ENCODE measurements around the gene YY1. TPM values are rescaled to one million over a fixed set of nuclear protein-coding genes. Genes with fewer than 3 reads are reported as not detected.
"Not testable (repeated sequence)": the region's sequence is repeated elsewhere in the genome, so short reads cannot be mapped to it uniquely, and the experiment has no call there.

The YY1 gene
- total RNA-seq, 1 donor from 2014 or later = 77.2 TPM

- Mint-ChIP-seq H3K4me1 (ENCODE audit: unreplicated experiment) (peaks cover 50% of the 10 kb centered on the region), H3K27ac (ENCODE audit: unreplicated experiment) (peak overlapping the region; percentile 63), H3K36me3 (ENCODE audit: unreplicated experiment) (no peaks in the 10 kb centered on the region), H3K4me3 (ENCODE audit: unreplicated experiment) (peak overlapping the region; percentile 82), H3K9me3 (ENCODE audit: unreplicated experiment) (no peaks in the 10 kb centered on the region), H3K27me3 (ENCODE audit: unreplicated experiment) (no peaks in the 10 kb centered on the region)
- no peak for DNase-seq (ENCODE audit: extremely low spot score, unreplicated experiment)
- TF ChIP-seq, protein P1, sequence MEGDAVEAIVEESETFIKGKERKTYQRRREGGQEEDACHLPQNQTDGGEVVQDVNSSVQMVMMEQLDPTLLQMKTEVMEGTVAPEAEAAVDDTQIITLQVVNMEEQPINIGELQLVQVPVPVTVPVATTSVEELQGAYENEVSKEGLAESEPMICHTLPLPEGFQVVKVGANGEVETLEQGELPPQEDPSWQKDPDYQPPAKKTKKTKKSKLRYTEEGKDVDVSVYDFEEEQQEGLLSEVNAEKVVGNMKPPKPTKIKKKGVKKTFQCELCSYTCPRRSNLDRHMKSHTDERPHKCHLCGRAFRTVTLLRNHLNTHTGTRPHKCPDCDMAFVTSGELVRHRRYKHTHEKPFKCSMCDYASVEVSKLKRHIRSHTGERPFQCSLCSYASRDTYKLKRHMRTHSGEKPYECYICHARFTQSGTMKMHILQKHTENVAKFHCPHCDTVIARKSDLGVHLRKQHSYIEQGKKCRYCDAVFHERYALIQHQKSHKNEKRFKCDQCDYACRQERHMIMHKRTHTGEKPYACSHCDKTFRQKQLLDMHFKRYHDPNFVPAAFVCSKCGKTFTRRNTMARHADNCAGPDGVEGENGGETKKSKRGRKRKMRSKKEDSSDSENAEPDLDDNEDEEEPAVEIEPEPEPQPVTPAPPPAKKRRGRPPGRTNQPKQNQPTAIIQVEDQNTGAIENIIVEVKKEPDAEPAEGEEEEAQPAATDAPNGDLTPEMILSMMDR (IDR thresholded peaks at IDR 0.05) = no peak
Measured at GRCh38 chr14:100305324-100306100, 66.6 kb downstream of the YY1 start.

DNA sequence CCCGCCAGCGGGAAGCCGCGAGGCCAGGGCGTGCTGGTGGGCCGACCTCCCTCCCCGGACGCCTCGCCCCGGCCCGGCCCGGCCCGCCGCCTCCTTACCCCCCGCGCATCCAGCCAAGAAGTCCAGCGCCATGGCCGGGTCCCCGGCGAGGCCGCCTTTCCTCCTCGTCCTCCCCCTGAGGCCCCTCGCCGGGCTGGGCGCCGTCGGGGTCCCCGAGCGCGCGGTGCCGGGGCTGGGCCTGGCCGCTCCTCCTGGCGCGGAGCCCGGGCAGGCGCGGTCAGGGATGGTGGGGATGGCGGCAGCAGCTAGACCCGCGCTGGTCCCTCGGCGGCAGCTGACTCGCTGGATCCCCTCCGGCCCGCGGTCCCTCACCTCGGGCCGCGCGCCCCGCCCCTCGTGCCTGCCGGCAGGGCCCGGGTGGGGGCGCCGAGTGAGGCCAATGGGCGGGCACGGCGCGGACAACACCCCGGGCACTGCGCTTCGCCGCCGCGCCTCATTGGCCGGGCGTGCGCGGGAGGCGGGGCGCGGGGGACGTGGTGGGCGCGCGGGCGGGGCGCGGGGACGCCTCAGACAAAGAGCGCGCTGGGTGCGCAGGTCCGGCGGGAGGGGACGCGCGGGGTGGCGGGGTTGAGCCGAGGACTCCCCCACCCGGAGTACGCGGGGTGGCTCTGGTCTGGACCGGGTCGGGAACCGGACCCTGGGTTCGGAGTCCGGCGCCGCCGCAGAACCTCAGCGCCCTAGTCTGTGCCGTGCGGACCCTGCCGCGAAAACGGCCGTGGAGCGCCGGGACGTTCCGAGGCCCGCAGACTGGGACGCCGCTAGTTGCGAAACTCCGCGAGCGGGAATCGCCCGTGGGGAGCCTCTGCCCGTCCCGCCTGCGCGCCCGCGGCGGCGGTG is 67.4 kb downstream of the YY1 start, which contains the start of gene SLC25A29:
SLC25A29 (minus strand) TSS at position 344 of the 897 bp plus-strand sequence; CDS start at position 132, 212 bp downstream.
- H3K27me3 Mint-ChIP-seq (ENCODE audit: unreplicated experiment) = no peaks in the 10 kb centered on the region
- TF ChIP-seq, protein P1 (IDR thresholded peaks at IDR 0.05) = no peak
- H3K27ac Mint-ChIP-seq (ENCODE audit: unreplicated experiment) = peak within 1 kb of the TSS; percentile 63
- no peaks in the 10 kb centered on the region for H3K36me3 Mint-ChIP-seq (ENCODE audit: unreplicated experiment)
- H3K4me1 Mint-ChIP-seq (ENCODE audit: unreplicated experiment) = peaks cover 50% of the 10 kb centered on the region
- peak within 1 kb of the TSS; percentile 85 for H3K4me3 Mint-ChIP-seq (ENCODE audit: unreplicated experiment)
- peak; percentile 96 for DNase-seq (ENCODE audit: extremely low spot score, unreplicated experiment)
- no peaks in the 10 kb centered on the region for H3K9me3 Mint-ChIP-seq (ENCODE audit: unreplicated experiment)

DNA sequence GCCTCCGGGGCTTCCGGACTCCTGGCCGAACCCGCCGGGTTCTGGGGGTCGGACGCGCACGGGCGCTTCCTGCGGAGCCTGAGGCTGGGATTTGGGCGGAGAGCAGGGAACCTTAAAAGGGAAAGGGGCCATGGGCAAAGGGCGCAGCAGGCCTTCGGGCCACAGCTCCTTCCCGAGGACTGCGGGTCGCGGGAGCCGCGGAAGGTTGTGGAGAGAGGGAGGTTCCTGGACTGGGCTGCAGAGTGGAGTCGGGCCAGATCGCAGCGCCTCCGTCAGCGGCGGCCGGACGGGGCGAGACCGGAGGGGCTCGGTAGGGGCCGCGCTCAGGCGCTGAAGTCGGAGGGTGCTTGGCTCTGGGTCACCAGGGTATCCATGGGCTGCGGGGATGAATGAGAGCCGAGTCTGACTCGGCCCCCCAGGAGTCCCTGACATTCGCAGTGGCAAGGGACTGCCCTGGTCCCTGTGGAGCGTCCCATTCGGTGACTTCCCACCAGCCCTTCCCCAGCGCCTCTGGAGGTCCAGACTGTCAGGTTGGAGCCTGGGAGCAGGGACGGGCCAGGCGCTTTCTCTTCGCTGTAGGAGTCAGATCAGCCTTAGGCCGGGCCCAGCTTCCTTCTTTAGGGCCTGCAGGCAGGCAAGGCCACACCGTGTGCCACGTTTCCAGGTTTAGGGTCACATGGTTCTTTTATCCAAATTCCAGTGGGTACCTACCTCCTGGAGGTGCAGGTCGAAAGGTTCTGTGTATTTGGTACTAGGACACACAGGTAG is 68.2 kb downstream of the YY1 start:
- Mint-ChIP-seq H3K27ac (ENCODE audit: unreplicated experiment) (peak overlapping the region; percentile 62), H3K27me3 (ENCODE audit: unreplicated experiment) (no peaks in the 10 kb centered on the region), H3K4me3 (ENCODE audit: unreplicated experiment) (peak overlapping the region; percentile 85), H3K4me1 (ENCODE audit: unreplicated experiment) (peaks cover 51% of the 10 kb centered on the region), H3K36me3 (ENCODE audit: unreplicated experiment) (no peaks in the 10 kb centered on the region), H3K9me3 (ENCODE audit: unreplicated experiment) (no peaks in the 10 kb centered on the region)
- no peak for DNase-seq (ENCODE audit: extremely low spot score, unreplicated experiment)
- TF ChIP-seq, protein P1 (IDR thresholded peaks at IDR 0.05) = no peak

DNA sequence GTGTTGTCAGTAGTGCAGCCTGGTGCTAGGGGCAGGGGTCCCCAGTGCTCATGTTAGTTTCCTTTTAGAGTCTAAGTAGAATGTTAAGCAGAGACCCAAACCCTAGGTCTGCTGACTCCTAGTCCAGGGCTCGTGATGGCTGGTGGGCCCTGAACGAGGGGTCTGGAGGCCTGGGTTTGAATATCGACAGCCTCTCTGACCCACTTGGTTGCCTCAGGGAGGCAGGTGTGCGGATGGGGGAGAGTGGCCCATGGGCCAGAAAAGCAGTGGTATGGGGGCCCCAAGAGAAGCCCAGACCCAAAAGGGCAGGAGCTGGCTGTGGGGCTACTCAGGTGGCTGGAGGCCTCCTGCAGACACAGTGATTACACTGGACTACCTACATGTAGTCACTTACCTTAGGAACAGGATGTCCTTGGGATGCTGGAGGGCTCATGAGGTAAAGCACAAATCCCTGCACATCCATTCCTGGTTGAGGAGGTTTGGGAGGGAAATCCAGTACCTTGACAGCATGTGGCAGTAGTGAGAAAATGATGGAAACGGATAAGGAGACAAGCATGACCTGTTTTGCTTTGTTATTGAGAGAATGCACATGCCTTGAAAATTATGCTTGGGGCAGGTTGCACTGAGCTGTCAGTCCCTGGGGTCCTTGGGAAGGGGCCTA is 69.0 kb downstream of the YY1 start:
- Mint-ChIP-seq H3K27me3 (ENCODE audit: unreplicated experiment) (no peaks in the 10 kb centered on the region), H3K27ac (ENCODE audit: unreplicated experiment) (peak overlapping the region; percentile 31), H3K4me1 (ENCODE audit: unreplicated experiment) (peaks cover 49% of the 10 kb centered on the region), H3K4me3 (ENCODE audit: unreplicated experiment) (peak overlapping the region; percentile 85), H3K9me3 (ENCODE audit: unreplicated experiment) (no peaks in the 10 kb centered on the region), H3K36me3 (ENCODE audit: unreplicated experiment) (no peaks in the 10 kb centered on the region)
- TF ChIP-seq, protein P1 (IDR thresholded peaks at IDR 0.05) = no peak
- no peak for DNase-seq (ENCODE audit: extremely low spot score, unreplicated experiment)

DNA sequence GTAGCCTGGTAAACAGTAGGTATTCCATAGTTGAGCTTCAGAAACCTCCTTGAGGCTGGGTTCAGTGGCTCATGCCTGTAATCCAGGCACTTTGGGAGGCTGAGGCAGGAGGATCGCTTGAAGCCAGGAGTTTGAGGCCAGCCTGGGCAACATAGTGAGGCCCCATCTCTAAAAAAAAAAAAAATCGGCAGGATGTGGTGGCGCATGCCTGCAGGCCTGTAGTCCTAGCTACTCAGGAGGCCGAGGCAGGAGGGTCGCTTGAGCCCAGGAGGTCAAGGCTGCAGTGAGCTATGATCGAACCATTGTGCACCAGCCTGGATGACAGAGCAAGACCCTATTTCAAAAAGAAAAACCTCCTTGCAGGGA is 69.5 kb downstream of the YY1 start:
- H3K4me3 Mint-ChIP-seq (ENCODE audit: unreplicated experiment) = peak overlapping the region; percentile 40
- peak overlapping the region; percentile 73 for H3K27ac Mint-ChIP-seq (ENCODE audit: unreplicated experiment)
- not testable (repeated sequence) for H3K27me3 Mint-ChIP-seq (ENCODE audit: unreplicated experiment); H3K9me3 Mint-ChIP-seq (ENCODE audit: unreplicated experiment); H3K36me3 Mint-ChIP-seq (ENCODE audit: unreplicated experiment); DNase-seq (ENCODE audit: extremely low spot score, unreplicated experiment)
- peaks cover 47% of the 10 kb centered on the region for H3K4me1 Mint-ChIP-seq (ENCODE audit: unreplicated experiment)

All from osteocyte (in vitro differentiated cells).